HEK293T (cell line): ENCODE results near the gene PLA2G7.

Experiments used
- BHLHE40 ChIP-seq: fragments of 450-650 bp; IDR thresholded peaks from 2 replicates; pipeline ENCODE4 v1.6.1; 2016; ENCODE audit warnings: mild to moderate bottlenecking, moderate library complexity, borderline replicate concordance
- CTBP1 ChIP-seq: fragments of 450-650 bp; IDR thresholded peaks from 2 replicates; pipeline ENCODE4 v1.6.1; 2016; ENCODE audit warnings: borderline replicate concordance
- ELF4 ChIP-seq: fragments of 450-650 bp; IDR thresholded peaks from 2 replicates; pipeline ENCODE4 v1.6.1; 2017; ENCODE audit warnings: antibody characterized with exemption
- FOXA1 ChIP-seq: fragments of 450-650 bp; IDR thresholded peaks from 2 replicates; pipeline ENCODE4 v1.6.1; 2016; ENCODE audit warnings: mild to moderate bottlenecking
- FOXK2 ChIP-seq: fragments of 450-650 bp; IDR thresholded peaks from 2 replicates; pipeline ENCODE4 v1.6.1; 2016; ENCODE audit warnings: mild to moderate bottlenecking
- FOXM1 ChIP-seq: fragments of 450-650 bp; IDR thresholded peaks from 2 replicates; pipeline ENCODE4 v1.6.1; 2017; ENCODE audit warnings: mild to moderate bottlenecking, borderline replicate concordance
- HDGF ChIP-seq: fragments of 450-650 bp; IDR thresholded peaks from 2 replicates; pipeline ENCODE4 v1.6.1; 2017; ENCODE audit warnings: antibody characterized with exemption, borderline replicate concordance
- L3MBTL2 ChIP-seq: fragments of 450-650 bp; conservative IDR thresholded peaks from 2 replicates; pipeline ENCODE4 v1.6.1; 2016; ENCODE audit warnings: mild to moderate bottlenecking
- SUZ12 ChIP-seq: fragments of 450-650 bp; IDR thresholded peaks from 2 replicates; pipeline ENCODE4 v1.6.1; 2016; ENCODE audit warnings: mild to moderate bottlenecking
- TARDBP ChIP-seq: fragments of 450-650 bp; IDR thresholded peaks from 2 replicates; pipeline ENCODE4 v1.6.1; 2016
- TF ChIP-seq, protein P1 (sequence below): fragments of 450-650 bp; IDR thresholded peaks from 2 replicates; pipeline ENCODE4 v1.6.1; 2016

DNA sequence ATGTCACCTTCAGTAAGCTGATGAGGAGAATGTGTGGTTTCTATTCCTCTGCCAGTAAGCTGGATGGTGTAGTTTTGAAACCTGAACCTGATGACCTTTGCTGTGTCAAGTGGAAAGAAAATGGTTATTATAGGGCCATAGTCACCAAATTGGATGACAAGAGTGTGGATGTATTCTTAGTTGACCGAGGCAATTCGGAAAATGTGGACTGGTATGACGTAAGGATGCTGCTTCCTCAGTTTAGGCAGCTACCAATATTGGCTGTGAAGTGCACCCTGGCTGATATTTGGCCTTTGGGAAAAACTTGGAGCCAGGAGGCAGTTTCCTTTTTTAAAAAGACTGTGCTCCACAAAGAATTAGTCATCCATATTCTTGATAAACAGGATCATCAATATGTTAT lies 45.5 kb downstream of the PLA2G7 start:
- TF ChIP-seq FOXK2, result no peak
- TF ChIP-seq SUZ12, result no peak
- TF ChIP-seq HDGF, result no peak
- TF ChIP-seq ELF4, result no peak
- TF ChIP-seq CTBP1, result no peak
- TF ChIP-seq TARDBP, result no peak
- TF ChIP-seq FOXA1, result no peak
- no peak for TF ChIP-seq FOXM1
- TF ChIP-seq BHLHE40, result no peak
- TF ChIP-seq, protein P1, sequence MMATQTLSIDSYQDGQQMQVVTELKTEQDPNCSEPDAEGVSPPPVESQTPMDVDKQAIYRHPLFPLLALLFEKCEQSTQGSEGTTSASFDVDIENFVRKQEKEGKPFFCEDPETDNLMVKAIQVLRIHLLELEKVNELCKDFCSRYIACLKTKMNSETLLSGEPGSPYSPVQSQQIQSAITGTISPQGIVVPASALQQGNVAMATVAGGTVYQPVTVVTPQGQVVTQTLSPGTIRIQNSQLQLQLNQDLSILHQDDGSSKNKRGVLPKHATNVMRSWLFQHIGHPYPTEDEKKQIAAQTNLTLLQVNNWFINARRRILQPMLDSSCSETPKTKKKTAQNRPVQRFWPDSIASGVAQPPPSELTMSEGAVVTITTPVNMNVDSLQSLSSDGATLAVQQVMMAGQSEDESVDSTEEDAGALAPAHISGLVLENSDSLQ, result no peak
- TF ChIP-seq L3MBTL2, result no peak
